A549 (cell line): Measurements from ENCODE around the gene PER1.

ENCODE experiments used
- CEBPB ChIP-seq, 2 experiments: fragments of >200 bp in 1 of 2; sonication (Bioruptor Twin) in 1 of 2; formaldehyde crosslinking in 1 of 2; IDR thresholded peaks; 2 replicates each; pipeline ENCODE4 v1.6.1; 2012 to 2016
- SMC3 ChIP-seq: fragments of >200 bp; sonication (Bioruptor Twin); formaldehyde crosslinking; IDR thresholded peaks from 3 replicates; pipeline ENCODE4 v1.6.1; 2018; ENCODE audit warnings: inconsistent platforms
- TF ChIP-seq, protein P1 (sequence below): fragments of >200 bp; sonication (Bioruptor Twin); formaldehyde crosslinking; IDR thresholded peaks from 3 replicates; pipeline ENCODE4 v1.5.1; 2016
- TF ChIP-seq, protein P2 (sequence below): IDR thresholded peaks from 2 replicates; pipeline ENCODE4 v1.6.1; 2012

DNA sequence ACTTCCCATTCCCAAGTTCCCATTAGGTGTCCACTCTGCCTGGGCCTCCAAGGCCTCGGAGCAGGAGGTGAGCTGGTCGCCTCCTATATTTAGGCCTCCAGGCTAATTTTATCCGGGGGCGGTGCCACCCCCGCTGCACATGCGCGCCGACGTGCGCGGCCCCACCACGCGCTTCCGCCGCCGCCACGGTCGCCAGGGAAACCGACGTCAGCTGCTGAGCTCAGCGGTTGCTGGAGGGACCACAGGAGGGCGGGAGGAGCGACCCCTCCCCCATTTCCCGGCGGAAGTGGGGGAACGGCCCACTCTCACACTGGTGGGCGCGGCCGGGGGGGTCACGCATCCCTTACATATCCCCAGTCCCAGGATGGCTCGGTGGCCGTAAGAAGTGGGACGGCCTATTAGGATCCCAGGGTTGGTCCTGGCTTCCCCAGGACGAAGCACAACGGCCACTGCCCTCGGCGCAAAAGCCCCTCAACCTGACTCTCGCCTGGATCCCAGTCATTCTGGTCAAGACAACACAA is 1.0 kb downstream of the PER1 start:
- TF ChIP-seq, protein P1, sequence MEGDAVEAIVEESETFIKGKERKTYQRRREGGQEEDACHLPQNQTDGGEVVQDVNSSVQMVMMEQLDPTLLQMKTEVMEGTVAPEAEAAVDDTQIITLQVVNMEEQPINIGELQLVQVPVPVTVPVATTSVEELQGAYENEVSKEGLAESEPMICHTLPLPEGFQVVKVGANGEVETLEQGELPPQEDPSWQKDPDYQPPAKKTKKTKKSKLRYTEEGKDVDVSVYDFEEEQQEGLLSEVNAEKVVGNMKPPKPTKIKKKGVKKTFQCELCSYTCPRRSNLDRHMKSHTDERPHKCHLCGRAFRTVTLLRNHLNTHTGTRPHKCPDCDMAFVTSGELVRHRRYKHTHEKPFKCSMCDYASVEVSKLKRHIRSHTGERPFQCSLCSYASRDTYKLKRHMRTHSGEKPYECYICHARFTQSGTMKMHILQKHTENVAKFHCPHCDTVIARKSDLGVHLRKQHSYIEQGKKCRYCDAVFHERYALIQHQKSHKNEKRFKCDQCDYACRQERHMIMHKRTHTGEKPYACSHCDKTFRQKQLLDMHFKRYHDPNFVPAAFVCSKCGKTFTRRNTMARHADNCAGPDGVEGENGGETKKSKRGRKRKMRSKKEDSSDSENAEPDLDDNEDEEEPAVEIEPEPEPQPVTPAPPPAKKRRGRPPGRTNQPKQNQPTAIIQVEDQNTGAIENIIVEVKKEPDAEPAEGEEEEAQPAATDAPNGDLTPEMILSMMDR = no peak
- TF ChIP-seq, protein P2, sequence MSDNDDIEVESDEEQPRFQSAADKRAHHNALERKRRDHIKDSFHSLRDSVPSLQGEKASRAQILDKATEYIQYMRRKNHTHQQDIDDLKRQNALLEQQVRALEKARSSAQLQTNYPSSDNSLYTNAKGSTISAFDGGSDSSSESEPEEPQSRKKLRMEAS = no peak
- TF ChIP-seq CEBPB (IDR thresholded peaks at IDR 0.05) (no peak), SMC3 (no peak)
